T-helper 9 cell (primary cell): ENCODE results near the gene IFNA17.
"Not testable (repeated sequence)": the region's sequence is repeated elsewhere in the genome, so short reads cannot be mapped to it uniquely, and the experiment has no call there.

ENCODE experiments used
- DNase-seq: peaks from one replicate; pipeline ENCODE4 v3.0.0-alpha.2; 2020

Gene IFNA17

DNA sequence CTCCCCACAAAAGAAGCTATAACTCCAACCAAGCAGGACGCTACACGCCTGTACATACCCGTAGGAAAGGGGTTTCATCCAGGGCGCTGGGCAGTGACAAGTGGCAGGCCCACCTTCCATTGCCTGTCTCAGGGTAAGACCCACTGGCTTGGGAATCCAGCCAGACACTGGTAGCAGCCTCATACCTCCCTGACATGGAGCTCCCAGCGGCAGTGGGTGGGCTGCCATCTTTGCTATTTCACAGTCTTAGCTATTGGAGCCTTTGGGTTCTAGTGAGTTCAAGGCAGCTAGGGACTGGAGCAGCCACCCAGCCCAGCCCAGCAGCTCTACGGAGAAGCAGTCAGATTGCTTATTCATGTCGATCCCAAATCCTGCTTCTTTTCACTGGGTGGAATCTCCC, 17.7 kb downstream of the IFNA17 start:
- no peak for DNase-seq

DNA sequence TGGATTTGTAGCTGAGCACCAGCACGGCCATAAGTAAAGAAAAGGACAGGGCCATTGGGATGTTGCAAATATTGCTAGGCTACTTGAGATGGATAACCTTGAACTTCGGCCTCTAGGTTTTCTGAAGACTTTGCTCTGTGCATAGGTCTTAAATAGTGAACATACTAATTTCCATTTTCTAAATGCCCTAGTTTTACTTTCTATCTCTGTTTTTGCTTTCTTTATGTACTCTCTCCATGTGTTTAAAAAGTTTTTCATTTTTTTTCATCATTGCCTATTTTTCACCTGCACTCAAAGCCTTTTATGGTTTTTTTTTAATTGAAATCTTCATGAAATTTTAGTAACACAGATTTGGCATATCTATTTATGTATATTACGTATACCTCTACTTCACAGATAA, 21.0 kb downstream of the IFNA17 start, which contains the start of gene IFNA10:
TSS of gene IFNA10 (minus strand) at position 101 of the 400 bp plus-strand sequence. CDS start at position 55, 46 bp downstream.
- DNase-seq = not testable (repeated sequence)

DNA sequence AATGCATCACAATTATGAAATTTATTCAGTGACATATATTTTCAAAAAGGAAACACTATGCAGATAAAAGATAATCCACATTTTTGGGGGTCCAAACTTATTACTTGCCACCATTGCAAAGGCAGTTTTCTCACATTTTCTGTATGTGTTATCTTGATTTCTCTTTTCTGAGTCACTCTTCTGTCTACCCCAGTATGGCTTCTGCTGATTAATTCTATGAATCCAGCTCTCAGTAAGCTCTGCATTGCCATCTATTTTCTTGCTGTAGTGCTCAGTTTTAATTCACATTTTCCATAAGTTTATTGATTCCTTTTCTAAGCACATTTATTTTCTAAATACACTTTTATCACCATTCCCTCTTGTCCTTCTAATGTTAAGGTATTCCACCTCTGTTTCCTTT, 22.8 kb downstream of the IFNA17 start:
- DNase-seq = no peak

DNA sequence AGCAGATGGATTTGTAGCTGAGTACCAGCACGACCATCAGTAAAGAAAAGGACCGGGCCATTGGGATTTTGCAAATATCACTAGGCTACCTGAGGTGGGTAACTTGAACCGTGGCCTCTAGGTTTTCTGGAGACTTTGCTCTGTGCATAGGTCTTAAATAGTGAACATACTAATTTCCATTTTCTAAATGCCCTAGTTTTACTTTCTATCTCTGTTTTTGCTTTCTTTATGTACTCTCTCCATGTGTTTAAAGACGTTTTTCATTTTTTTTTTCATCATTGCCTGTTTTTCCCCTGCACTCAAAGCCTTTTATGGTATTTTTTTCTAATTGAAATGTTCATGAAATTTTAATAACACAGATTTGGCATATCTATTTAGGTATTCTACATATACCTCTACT, 25.9 kb downstream of the IFNA17 start, which contains the start of gene IFNA7:
TSS of gene IFNA7 (minus strand) at position 101 of the 400 bp plus-strand sequence. CDS start at position 61, 40 bp downstream.
- not testable (repeated sequence) for DNase-seq

DNA sequence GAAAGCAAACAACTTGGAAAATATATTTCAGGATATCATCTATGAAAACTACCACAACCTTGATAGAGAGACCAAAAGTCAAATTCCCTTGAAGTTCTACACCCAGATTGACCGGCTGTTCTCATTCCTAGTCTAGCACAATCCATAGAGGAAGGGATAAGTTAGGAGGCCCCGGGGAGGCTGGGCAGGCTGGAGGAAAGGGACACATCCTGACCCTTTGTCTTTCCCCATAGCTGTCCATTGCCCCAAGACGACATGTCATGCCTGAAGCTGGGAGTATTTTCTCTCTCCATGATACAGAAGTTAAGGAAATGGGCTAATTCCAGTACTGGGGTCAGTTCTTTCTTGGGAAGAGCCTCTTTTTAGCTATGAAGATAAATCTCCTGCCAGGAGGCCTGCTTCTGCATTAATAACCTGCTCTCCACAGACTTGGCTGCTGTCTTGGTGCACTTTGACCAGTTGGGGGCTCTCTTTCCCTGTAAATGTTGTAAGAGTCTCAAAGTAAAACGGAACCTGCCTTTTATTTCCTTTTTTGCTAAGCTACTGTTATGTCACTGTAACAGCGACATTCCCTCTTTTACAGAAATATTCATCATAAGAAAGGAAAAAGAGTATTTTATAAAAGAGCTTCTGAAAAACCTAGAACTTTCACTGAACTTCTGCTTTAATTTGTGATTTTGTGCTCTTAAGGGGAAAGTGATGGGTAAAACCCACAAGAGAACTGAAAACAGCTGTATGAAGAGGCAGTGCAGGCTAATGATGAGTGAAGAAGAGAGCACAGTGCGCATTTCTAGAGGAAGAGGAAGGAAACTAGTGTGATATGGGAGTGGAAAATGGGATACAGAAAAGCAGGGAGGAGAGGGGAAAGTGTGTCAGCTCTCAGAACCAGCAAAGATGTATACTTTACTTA, 32.9 kb downstream of the IFNA17 start:
- DNase-seq = not testable (repeated sequence)

DNA sequence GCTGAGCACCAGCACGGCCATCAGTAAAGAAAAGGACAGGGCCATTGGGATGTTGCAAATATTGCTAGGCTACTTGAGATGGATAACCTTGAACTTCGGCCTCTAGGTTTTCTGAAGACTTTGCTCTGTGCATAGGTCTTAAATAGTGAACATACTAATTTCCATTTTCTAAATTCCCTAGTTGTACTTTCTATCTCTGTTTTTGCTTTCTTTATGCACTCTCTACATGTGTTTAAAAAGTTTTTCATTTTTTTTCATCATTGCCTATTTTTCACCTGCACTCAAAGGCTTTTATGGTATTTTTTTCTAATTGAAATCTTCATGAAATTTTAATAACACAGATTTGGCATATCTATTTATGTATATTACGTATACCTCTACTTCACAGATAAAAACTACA, 40.5 kb downstream of the IFNA17 start, which contains the start of gene IFNA4:
TSS of gene IFNA4 (minus strand) at position 101 of the 400 bp plus-strand sequence. CDS start at position 45, 56 bp downstream.
- not testable (repeated sequence) for DNase-seq

DNA sequence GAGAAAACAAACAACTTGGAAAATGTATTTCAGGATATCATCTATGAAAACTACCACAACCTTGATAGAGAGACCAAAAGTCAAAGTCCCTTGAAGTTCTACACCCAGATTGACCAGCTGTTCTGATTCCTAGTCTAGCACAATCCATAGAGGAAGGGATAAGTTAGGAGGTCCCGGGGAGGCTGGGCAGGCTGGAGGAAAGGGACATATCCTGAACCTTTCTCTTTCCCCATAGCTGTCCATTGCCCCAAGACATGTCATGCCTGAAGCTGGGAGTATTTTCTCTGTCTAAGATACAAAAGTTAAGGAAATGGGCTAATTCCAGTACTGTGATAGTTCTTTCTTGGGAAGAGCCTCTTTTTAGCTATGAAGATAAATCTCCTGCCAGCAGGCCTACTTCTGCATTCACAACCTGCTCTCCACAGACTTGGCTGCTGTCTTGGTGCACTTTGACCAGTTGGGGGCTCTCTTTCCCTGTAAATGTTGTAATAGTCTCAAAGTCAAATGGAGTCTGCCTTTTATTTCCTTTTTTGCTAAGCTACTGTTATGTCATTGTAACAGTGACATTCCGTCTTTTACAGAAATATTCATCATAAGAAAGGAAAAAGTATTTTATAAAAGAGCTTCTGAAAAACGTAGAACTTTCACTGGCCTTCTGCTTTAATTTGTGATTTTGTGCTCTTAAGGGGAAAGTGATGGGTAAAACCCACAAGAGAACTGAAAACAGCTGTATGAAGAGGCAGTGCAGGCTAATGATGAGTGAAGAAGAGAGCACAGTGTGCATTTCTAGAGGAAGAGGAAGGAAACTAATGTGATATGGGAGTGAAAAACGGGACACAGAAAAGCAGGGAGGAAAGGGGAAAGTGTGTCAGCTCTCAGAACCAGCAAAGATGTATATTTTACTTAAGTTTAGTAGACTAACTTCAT, 44.9 kb downstream of the IFNA17 start:
- DNase-seq = not testable (repeated sequence)
